PC-9 (cell line): ENCODE measurements around the gene CCDC33.

Experiments
- CTCF ChIP-seq: fragments of 200-600 bp; sonication (generic); conservative IDR thresholded peaks from 2 replicates; pipeline ENCODE4 v1.6.1; 2017; ENCODE audit warnings: mixed run types, antibody characterized with exemption, mild to moderate bottlenecking, moderate library complexity
- EZH2 ChIP-seq: fragments of 200-600 bp; sonication (generic); IDR thresholded peaks from 2 replicates; pipeline ENCODE4 v1.8.0; 2017; ENCODE audit warnings: antibody characterized with exemption, low read depth

GRCh38 chr15:74295800-74296199, 59.7 kb downstream of the CCDC33 start:
- TF ChIP-seq CTCF, result 0 out of 2 replicates have a peak, but pooled peaks have one; percentile 24
- no peak for TF ChIP-seq EZH2
